NOMO-1 (cell line): Measurements from ENCODE around the gene CACNA2D3.
A peak's percentile ranks its signal among the peaks of the same experiment; 100 is the strongest.

Experiments used
- DNase-seq, 2 experiments: peaks; one replicate each; lab custom pipeline; 2025; ENCODE audit not compliant: unreplicated experiment in 2 of 2; lab: John Stamatoyannopoulos, UW

Gene CACNA2D3

GRCh38 chr3:54168451-54168850 is 46.1 kb downstream of the CACNA2D3 start:
- DNase-seq = no peak

- DNase-seq = no peak
Observed at GRCh38 chr3:54169524-54169923, 47.2 kb downstream of the CACNA2D3 start.

GRCh38 chr3:54171509-54171908 is 49.2 kb downstream of the CACNA2D3 start:
- no peak for DNase-seq

- no peak for DNase-seq
Observed at GRCh38 chr3:54171951-54172350, 49.6 kb downstream of the CACNA2D3 start.

- no peak for DNase-seq
Observed at GRCh38 chr3:54173371-54173770, 51.0 kb downstream of the CACNA2D3 start.

GRCh38 chr3:54176106-54176505 is 53.8 kb downstream of the CACNA2D3 start:
- no peak for DNase-seq

GRCh38 chr3:54177816-54178215 is 55.5 kb downstream of the CACNA2D3 start:
- no peak for DNase-seq

GRCh38 chr3:54178376-54178775 is 56.0 kb downstream of the CACNA2D3 start:
- DNase-seq = no peak

GRCh38 chr3:54180921-54181320 is 58.6 kb downstream of the CACNA2D3 start:
- no peak for DNase-seq

GRCh38 chr3:54182242-54182641 is 59.9 kb downstream of the CACNA2D3 start:
- no peak for DNase-seq

GRCh38 chr3:54185740-54186139 is 63.4 kb downstream of the CACNA2D3 start:
- no peak for DNase-seq

GRCh38 chr3:54188176-54188791 is 65.9 kb downstream of the CACNA2D3 start:
- DNase-seq = peak in 1 of 2 experiments; percentile 11

GRCh38 chr3:54191220-54191619 is 68.9 kb downstream of the CACNA2D3 start:
- DNase-seq = no peak

- DNase-seq = no peak
Observed at GRCh38 chr3:54192026-54192425, 69.7 kb downstream of the CACNA2D3 start.

GRCh38 chr3:54193093-54193492 is 70.7 kb downstream of the CACNA2D3 start:
- no peak for DNase-seq

- DNase-seq = no peak
Observed at GRCh38 chr3:54196360-54196991, 74.1 kb downstream of the CACNA2D3 start.

- no peak for DNase-seq
Observed at GRCh38 chr3:54197509-54197908, 75.2 kb downstream of the CACNA2D3 start.

- no peak for DNase-seq
Observed at GRCh38 chr3:54198556-54198955, 76.2 kb downstream of the CACNA2D3 start.

- DNase-seq = no peak
Observed at GRCh38 chr3:54202054-54202453, 79.7 kb downstream of the CACNA2D3 start.

- DNase-seq = no peak
Observed at GRCh38 chr3:54202651-54203248, 80.4 kb downstream of the CACNA2D3 start.

GRCh38 chr3:54206874-54207273 is 84.5 kb downstream of the CACNA2D3 start:
- DNase-seq = no peak

GRCh38 chr3:54211097-54211496 is 88.7 kb downstream of the CACNA2D3 start:
- DNase-seq = no peak
